Occipital lobe (tissue), 1 donor: ENCODE results near the gene FAAP20. TPM values are rescaled to one million over a fixed set of nuclear protein-coding genes. Genes with fewer than 3 reads are reported as not detected.

Source experiments
- total RNA-seq: library from RNA; depleted of rRNA; stranded (reverse); fragments of >200 nt; gene quantifications from one replicate; pipeline ENCODE4 v1.2.3, GENCODE V29; 2014

FAAP20 gene
- total RNA-seq, 1 donor from 2014 or later = 20.3 TPM

Other genes with a start within 250 kb of the FAAP20 start
- gene CFAP74, start 191.0 kb downstream of the FAAP20 start, total RNA-seq = 0.47 TPM
- gene GABRD, start 175.4 kb downstream of the FAAP20 start, total RNA-seq = 0.62 TPM
- 58.3 TPM for gene PRKCZ, start 144.4 kb downstream of the FAAP20 start, total RNA-seq
- 19.3 TPM for gene SKI, start 33.5 kb upstream of the FAAP20 start, total RNA-seq
- 13.1 TPM for gene MORN1, start 196.8 kb upstream of the FAAP20 start, total RNA-seq
- 34.5 TPM for gene RER1, start 197.1 kb upstream of the FAAP20 start, total RNA-seq
- gene PEX10, start 217.8 kb upstream of the FAAP20 start, total RNA-seq = 21.2 TPM